GM20000 (cell line): ENCODE measurements around the gene MYH10.

ENCODE experiments used
- DNase-seq: peaks from one replicate; pipeline ENCODE4 v3.0.0; 2012; ENCODE audit warnings: low spot score
- CTCF ChIP-seq: IDR thresholded peaks from 2 replicates; pipeline ENCODE4 v1.5.1; 2012; ENCODE audit warnings: mild to moderate bottlenecking, control low read depth; ENCODE audit errors: extremely low read depth, missing control alignments

The MYH10 gene

GRCh38 chr17:8608001-8608400 is 22.5 kb downstream of the MYH10 start:
- no peak for DNase-seq
- no peak for TF ChIP-seq CTCF

- TF ChIP-seq CTCF: no peak
- no peak for DNase-seq
These were observed 24.1 kb downstream of the MYH10 start for GRCh38 chr17:8606401-8606800.

GRCh38 chr17:8602679-8603078 is 27.8 kb downstream of the MYH10 start:
- DNase-seq: no peak
- no peak for TF ChIP-seq CTCF

- DNase-seq: peak; percentile 13
- TF ChIP-seq CTCF: no peak
These were observed 31.0 kb downstream of the MYH10 start for GRCh38 chr17:8599351-8600011.

- TF ChIP-seq CTCF: no peak
- no peak for DNase-seq
These were observed 31.6 kb downstream of the MYH10 start for GRCh38 chr17:8598913-8599312.

- TF ChIP-seq CTCF: no peak
- DNase-seq: no peak
These were observed 36.7 kb downstream of the MYH10 start for GRCh38 chr17:8593830-8594229.

GRCh38 chr17:8593276-8593675 is 37.2 kb downstream of the MYH10 start:
- no peak for DNase-seq
- TF ChIP-seq CTCF: no peak
